Suprapubic skin (tissue), 4 donors: Measurements from ENCODE around the gene COQ8A. TPM values are rescaled to one million over a fixed set of nuclear protein-coding genes. Genes with fewer than 3 reads are reported as not detected.
A peak's percentile ranks its signal among the peaks of the same experiment; 100 is the strongest.
"Not testable (repeated sequence)": the region's sequence is repeated elsewhere in the genome, so short reads cannot be mapped to it uniquely, and the experiment has no call there.

ENCODE experiments used
- DNase-seq, 2 donors: peaks; one replicate each; pipeline ENCODE4 v3.0.0-alpha.2; 2019; ENCODE audit warnings: low spot score in 2 of 2
- H3K27ac ChIP-seq: fragments of 200-600 bp; sonication (generic); one replicate; pipeline ENCODE4 v1.5.1; 2019
- H3K27me3 ChIP-seq: fragments of 200-600 bp; sonication (generic); one replicate; pipeline ENCODE4 v1.5.1; 2019
- H3K36me3 ChIP-seq: fragments of 200-600 bp; sonication (generic); one replicate; pipeline ENCODE4 v1.5.1; 2019
- H3K4me1 ChIP-seq: fragments of 200-600 bp; sonication (generic); one replicate; pipeline ENCODE4 v1.5.1; 2019
- H3K4me3 ChIP-seq: fragments of 200-600 bp; sonication (generic); one replicate; pipeline ENCODE4 v1.5.1; 2019; ENCODE audit warnings: mild to moderate bottlenecking
- H3K9me3 ChIP-seq: fragments of 200-600 bp; sonication (generic); one replicate; pipeline ENCODE4 v1.5.1; 2019
- CTCF ChIP-seq, 2 donors: fragments of 200-600 bp in 1 of 2; fragments of 450-650 bp in 1 of 2; sonication (generic) in 1 of 2; IDR thresholded peaks; one replicate each; pipeline ENCODE4 v1.5.1; 2016 to 2019; ENCODE audit warnings: antibody characterized with exemption in 2 of 2, mild to moderate bottlenecking in 1 of 2, moderate library complexity in 1 of 2
- EP300 ChIP-seq: sonication (generic); formaldehyde crosslinking; IDR thresholded peaks from one replicate; pipeline ENCODE4 v1.6.1; 2017; ENCODE audit warnings: antibody characterized with exemption
- POLR2A ChIP-seq, 2 donors: fragments of 450-650 bp; IDR thresholded peaks; one replicate each; pipeline ENCODE4 v1.6.1; 2017; ENCODE audit warnings: antibody characterized with exemption in 2 of 2, mild to moderate bottlenecking in 2 of 2, moderate library complexity in 2 of 2
- POLR2AphosphoS5 ChIP-seq, 3 donors: sonication (generic); formaldehyde crosslinking; IDR thresholded peaks; one replicate each; pipeline ENCODE4 v1.6.1; 2017; ENCODE audit warnings: antibody characterized with exemption in 3 of 3
- WGBS: methylation state at CpG from one replicate; pipeline ENCODE4 v1.1.5; 2018; 5-methylcytosine and 5-hydroxymethylcytosine counted together
- total RNA-seq, 4 donors: library from RNA; depleted of rRNA; stranded (reverse); fragments of >200 nt; gene quantifications; one replicate each; pipeline ENCODE4 v1.1.0, GENCODE V29; 2016

COQ8A gene
- total RNA-seq, 4 donors from 2014 or later: 41.9 to 113 (median 59.8) TPM

GRCh38 chr1:226920446-226920894, 19.6 kb upstream of the COQ8A start:
- no peaks in the 10 kb centered on the region for H3K27me3 ChIP-seq
- 88% methylated on average over 2 of the region's 2 CpGs for WGBS
- H3K27ac ChIP-seq: no peak overlapping the region
- no peaks in the 10 kb centered on the region for H3K9me3 ChIP-seq
- DNase-seq: no peak
- no peaks in the 10 kb centered on the region for H3K4me1 ChIP-seq
- TF ChIP-seq EP300 (no peak), POLR2AphosphoS5 (IDR thresholded peaks at IDR 0.05) (no peak), CTCF (IDR thresholded peaks at IDR 0.05) (no peak), POLR2A (IDR thresholded peaks at IDR 0.05) (no peak)
- H3K36me3 ChIP-seq: no peaks in the 10 kb centered on the region
- H3K4me3 ChIP-seq: no peak overlapping the region

- TF ChIP-seq POLR2A (IDR thresholded peaks at IDR 0.05) (no peak), CTCF (IDR thresholded peaks at IDR 0.05) (no peak), EP300 (no peak), POLR2AphosphoS5 (IDR thresholded peaks at IDR 0.05) (no peak)
- Histone ChIP-seq H3K4me1 (no peaks in the 10 kb centered on the region), H3K27ac (no peak overlapping the region), H3K9me3 (no peaks in the 10 kb centered on the region), H3K36me3 (no peaks in the 10 kb centered on the region), H3K4me3 (no peak overlapping the region), H3K27me3 (no peaks in the 10 kb centered on the region)
- 92% methylated on average over 5 of the region's 5 CpGs for WGBS
- DNase-seq: no peak
Measured at GRCh38 chr1:226921504-226921903, 18.6 kb upstream of the COQ8A start.

GRCh38 chr1:226929260-226930111, 10.6 kb upstream of the COQ8A start:
- H3K27me3 ChIP-seq, H3K4me3 ChIP-seq, H3K4me1 ChIP-seq, H3K9me3 ChIP-seq, H3K36me3 ChIP-seq, H3K27ac ChIP-seq, DNase-seq: not testable (repeated sequence)
- 97% methylated on average over 5 of the region's 5 CpGs for WGBS

- Histone ChIP-seq H3K27me3 (no peaks in the 10 kb centered on the region), H3K36me3 (no peaks in the 10 kb centered on the region), H3K4me3 (no peak overlapping the region), H3K9me3 (peaks cover 6% of the 10 kb centered on the region), H3K27ac (no peak overlapping the region), H3K4me1 (peaks cover 12% of the 10 kb centered on the region)
- DNase-seq: no peak
- WGBS: 97% methylated on average over 3 of the region's 3 CpGs
- no peak for TF ChIP-seq CTCF (IDR thresholded peaks at IDR 0.05)
- TF ChIP-seq EP300: no peak
- TF ChIP-seq POLR2AphosphoS5 (IDR thresholded peaks at IDR 0.05): no peak
- no peak for TF ChIP-seq POLR2A (IDR thresholded peaks at IDR 0.05)
Measured at GRCh38 chr1:226934483-226935237, 5.4 kb upstream of the COQ8A start.

GRCh38 chr1:226937940-226938725, 2.0 kb upstream of the COQ8A start:
- Histone ChIP-seq H3K9me3 (peaks cover 6% of the 10 kb centered on the region), H3K27me3 (no peaks in the 10 kb centered on the region), H3K4me3 (no peak overlapping the region), H3K27ac (peak overlapping the region; percentile 99), H3K4me1 (peaks cover 39% of the 10 kb centered on the region), H3K36me3 (no peaks in the 10 kb centered on the region)
- no peak for DNase-seq
- 80% methylated on average over 10 of the region's 10 CpGs for WGBS
- no peak for TF ChIP-seq EP300
- no peak for TF ChIP-seq POLR2A (IDR thresholded peaks at IDR 0.05)
- TF ChIP-seq CTCF (IDR thresholded peaks at IDR 0.05): no peak
- no peak for TF ChIP-seq POLR2AphosphoS5 (IDR thresholded peaks at IDR 0.05)
